HG02885 (cell line): ENCODE results near the gene EIF5B.
"Not testable (repeated sequence)": the region's sequence is repeated elsewhere in the genome, so short reads cannot be mapped to it uniquely, and the experiment has no call there.

Source experiments
- ATAC-seq: cut with Tn5 transposase; IDR thresholded peaks from one replicate; pipeline ENCODE4 v1.9.1; 2021; ENCODE audit warnings: mild to moderate bottlenecking; ENCODE audit not compliant: unreplicated experiment, poor library complexity

Gene EIF5B, protein sequence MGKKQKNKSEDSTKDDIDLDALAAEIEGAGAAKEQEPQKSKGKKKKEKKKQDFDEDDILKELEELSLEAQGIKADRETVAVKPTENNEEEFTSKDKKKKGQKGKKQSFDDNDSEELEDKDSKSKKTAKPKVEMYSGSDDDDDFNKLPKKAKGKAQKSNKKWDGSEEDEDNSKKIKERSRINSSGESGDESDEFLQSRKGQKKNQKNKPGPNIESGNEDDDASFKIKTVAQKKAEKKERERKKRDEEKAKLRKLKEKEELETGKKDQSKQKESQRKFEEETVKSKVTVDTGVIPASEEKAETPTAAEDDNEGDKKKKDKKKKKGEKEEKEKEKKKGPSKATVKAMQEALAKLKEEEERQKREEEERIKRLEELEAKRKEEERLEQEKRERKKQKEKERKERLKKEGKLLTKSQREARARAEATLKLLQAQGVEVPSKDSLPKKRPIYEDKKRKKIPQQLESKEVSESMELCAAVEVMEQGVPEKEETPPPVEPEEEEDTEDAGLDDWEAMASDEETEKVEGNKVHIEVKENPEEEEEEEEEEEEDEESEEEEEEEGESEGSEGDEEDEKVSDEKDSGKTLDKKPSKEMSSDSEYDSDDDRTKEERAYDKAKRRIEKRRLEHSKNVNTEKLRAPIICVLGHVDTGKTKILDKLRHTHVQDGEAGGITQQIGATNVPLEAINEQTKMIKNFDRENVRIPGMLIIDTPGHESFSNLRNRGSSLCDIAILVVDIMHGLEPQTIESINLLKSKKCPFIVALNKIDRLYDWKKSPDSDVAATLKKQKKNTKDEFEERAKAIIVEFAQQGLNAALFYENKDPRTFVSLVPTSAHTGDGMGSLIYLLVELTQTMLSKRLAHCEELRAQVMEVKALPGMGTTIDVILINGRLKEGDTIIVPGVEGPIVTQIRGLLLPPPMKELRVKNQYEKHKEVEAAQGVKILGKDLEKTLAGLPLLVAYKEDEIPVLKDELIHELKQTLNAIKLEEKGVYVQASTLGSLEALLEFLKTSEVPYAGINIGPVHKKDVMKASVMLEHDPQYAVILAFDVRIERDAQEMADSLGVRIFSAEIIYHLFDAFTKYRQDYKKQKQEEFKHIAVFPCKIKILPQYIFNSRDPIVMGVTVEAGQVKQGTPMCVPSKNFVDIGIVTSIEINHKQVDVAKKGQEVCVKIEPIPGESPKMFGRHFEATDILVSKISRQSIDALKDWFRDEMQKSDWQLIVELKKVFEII

DNA sequence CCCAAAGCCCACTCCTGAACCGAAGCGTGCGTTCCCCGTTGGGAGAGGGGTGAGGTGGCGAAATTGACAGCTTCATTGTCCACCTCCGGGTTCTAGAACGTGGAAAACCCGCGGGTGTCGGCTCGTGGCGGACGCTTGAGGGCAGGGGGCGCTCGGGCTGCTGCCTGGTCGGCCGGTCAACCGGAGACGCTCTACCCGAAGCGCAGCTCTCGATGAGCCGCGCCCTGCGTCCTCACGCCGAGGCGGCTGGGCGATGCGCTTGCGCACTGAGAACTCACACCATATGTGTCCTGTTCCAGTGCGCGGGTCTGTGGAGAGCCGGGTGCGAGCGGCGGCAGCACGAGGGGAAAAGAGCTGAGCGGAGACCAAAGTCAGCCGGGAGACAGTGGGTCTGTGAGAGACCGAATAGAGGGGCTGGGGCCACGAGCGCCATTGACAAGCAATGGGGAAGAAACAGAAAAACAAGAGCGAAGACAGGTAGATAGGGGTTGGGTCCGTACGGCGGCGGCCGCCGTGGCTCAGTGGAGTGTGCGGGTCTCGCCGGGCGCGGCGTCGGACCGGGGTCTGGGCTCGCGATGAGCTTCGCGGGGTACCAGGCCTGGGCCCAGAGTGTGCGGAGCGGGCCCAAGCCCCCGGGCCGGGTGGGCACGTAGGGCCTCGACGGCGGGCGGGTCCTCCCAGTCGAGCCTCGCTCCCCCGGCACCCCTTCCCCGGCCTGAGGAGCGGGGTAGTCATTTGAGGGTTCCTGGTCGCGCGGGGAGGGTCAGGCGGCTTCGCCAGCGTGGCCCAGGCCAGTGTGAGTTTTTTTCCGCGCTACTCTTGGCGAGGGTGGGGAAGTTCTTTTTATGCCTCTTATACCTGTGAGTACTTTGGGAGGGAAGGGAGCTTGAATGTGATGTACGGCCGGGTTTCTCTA lies at the start of gene EIF5B:
Gene EIF5B (plus strand): TSS at position 277 of the 916 bp plus-strand sequence. CDS start 166 bp downstream, at position 443.
- peak; percentile 66 for ATAC-seq

DNA sequence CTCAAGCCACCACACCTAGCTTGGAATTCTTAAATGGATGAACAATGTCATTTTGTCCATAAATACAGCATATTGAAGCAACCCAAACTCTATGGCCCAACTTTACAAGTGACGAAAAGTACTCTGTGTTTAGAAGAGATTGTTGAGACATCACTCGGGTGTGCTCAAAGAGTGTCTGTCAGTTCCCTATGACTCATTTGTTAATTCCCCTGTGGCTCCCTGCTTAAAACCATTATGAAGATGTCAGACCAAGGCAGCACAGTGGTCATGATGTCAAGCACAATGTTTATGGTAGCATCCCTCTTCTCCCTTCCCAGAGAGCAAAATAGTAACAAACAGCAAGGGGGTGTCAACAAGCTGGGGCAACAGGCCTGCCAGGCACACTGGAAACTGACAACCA lies 39.2 kb upstream of the EIF5B start:
- ATAC-seq = no peak

DNA sequence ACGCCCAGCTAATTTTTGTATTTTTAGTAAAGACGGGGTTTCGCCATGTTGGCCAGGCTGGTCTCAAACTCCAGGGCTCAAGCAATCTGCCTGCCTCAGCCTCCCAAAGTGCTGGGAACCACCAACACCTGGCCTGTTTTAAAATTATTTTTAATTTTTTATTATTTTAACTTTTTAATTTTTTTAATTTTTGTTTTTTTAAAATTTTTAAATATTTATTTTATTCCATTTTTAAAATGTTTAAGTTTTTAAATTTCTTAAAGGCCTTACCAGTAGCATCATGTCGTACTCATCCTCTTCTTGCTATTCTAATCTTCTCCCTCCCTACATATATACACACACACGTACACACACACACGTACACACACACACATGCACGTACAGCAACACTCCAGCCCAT lies 37.6 kb upstream of the EIF5B start:
- no peak for ATAC-seq

DNA sequence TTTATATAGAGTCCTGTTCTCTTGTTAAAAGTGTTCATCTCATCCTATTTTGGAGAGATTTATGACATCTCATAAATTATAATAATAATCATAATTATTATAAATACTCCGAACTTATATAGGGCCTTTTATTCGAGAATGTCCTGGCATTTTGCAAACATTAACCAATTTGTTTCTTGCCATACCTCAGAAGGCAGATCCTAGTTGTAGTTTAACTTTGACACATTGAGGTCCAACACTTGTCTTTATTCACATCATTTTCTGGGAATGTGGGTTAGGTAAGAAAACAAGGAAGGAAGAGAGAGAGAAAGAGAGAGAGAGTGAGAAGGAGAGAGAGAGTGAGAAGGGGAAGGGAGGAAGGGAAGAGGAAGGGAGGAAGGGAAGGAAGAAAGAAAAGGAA lies 36.1 kb upstream of the EIF5B start, which contains the start of gene LYG1:
Gene LYG1 (minus strand): TSS at position 101 of the 400 bp plus-strand sequence. CDS start 5,527 bp downstream, outside the sequence.
- not testable (repeated sequence) for ATAC-seq

DNA sequence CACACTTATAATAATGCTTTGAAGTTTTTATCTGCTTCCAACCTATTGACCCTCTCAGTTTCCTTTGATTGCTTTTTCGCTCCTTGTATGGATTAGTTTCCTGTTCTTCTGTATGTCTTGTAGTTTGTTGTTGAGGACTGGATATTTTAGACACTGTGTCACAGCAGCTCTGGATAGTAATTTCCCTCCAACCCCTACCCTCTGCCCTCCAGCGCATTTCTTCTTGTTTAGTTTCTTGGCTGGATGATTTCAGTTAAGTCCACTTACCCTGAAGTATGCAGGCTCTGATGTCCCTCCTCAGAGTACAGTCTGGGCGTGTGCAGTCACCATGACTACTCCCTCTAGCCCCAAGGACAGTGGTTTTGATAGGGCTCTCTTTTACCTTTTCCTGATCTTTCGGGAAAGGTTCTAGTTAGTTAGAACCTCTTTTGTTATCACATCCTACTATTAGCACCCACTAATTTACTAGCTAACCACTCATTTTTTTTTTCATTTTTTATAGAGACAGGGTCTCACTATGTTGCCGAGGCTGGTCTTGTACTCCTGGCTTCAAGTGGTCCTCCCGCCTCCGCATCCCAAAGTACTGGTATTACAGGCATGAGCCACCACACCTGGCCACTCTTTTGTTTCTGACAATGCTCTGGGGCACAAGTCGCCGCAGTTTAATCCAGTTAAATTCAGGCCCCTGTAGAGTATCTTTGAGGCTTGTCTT lies 19.9 kb upstream of the EIF5B start:
- ATAC-seq = no peak

DNA sequence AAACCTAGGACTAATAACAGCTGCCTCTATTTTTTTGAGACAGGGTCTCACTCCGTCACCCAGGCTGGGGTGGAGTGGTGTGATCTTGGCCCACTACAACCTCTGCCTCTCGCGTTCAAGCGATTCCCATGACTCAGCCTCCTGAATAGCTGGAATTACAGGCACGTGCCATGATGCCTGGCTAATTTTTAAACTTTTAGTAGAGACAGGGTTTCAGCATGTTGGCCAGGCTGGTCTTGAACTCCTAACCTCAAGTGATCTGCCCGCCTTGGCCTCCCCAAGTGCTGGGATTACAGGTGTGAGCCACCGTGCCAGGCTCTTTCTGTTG lies 19.4 kb upstream of the EIF5B start:
- ATAC-seq = not testable (repeated sequence)

DNA sequence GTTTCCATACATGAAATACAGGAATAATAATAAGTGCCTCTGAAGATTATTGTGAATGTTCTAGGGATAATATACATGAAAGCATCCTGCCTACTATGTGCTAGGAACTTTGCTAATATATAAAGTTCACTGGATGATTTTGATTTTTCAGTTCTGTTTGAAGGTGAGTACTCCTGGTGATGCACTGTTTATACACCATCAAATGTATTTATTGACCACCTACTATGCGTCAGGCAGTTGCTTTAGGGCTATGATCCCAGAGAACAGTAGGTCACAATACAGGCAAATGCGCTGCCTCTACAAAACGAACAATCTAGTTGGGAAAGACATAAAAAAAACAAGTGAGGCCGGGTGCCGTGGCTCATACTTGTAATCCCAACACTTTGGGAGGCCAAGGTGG lies 11.8 kb upstream of the EIF5B start:
- ATAC-seq = no peak

DNA sequence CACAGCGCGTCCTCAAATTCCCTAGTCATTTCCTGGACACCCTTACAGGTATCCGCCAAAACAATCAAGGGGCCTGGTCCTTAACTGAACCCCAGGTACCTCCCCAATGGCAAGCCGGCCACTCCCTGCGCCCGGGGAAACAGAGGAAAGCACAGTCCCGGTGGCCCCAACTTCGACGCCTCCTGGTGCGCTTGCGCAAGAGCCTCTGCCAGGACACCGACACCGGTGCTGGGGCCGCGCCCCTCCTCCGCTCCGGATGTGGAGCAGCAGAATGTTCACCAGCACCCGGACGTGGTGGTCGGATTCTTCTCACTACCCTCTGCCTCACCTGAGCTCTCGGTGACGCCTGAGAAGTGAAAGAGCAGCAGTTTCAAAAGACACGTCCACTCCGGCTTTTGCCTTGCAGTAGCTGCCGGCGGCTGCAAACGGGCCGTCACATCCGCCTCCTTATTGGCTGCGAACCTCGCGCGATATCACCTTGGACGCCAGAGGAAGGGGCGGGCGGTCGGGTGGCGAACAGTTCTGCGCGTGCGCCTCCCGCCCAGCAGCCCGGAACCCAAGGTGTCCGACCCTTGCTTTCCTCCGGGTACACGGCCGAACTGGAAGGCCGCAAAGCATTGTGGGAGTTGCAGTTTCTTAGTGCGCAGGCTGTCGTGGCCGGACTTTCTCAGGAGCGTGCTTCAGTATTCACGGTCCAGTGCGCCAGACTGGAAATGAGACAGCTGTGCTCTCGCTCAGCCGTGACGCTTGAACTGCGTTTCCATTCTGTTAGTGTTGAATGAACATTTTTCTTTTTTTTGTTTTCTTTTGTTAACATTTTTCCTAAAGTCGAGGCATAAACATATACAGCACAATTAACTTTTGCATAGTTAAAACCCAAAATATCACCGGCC lies 1.0 kb upstream of the EIF5B start, which contains the start of gene TXNDC9:
Gene TXNDC9 (minus strand): TSS at position 423 of the 893 bp plus-strand sequence. CDS start 3,123 bp downstream, outside the sequence.
- peak; percentile 76 for ATAC-seq

DNA sequence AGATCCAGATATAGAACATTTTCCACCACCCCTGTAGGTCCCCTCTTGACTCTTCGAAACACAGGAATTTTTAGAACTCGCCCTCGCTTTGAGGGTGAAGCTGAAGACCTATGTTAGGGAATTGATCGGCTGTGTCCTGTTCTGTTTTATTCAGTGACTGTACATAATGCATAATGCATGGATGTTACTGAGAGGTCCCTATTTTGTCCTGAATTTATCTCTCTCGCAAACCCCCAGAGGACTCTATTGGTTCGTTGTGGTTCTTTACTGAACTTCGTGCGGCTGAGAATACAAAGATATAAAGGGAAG lies 431 bp upstream of the EIF5B start:
- peak; percentile 5 for ATAC-seq

DNA sequence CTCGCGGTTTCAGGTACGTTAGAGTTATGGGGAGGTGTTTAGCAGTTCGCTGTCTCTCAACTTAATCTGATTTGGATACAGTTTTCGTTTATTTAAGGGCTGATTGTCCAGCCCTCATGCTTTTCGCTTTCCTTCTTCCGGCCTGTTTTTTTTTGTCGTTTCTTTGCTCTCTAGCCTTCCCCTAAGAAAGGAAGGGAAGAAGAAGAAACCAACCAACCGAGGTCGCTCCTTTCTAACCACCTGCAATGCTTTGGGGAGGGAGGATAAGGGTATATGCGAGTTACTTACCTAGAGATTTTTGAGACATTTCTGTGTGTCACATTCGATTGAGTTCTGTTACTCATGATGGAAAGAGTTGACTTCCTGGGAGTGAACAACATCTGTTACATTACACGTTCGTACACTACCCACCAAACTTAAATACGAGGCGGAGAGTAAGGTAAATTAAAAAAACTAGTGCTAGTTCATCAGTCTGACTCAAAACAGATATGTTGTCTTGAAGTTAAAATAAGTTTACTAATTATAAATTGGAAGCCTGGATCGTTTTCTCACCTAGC lies 918 bp downstream of the EIF5B start:
- ATAC-seq = no peak

DNA sequence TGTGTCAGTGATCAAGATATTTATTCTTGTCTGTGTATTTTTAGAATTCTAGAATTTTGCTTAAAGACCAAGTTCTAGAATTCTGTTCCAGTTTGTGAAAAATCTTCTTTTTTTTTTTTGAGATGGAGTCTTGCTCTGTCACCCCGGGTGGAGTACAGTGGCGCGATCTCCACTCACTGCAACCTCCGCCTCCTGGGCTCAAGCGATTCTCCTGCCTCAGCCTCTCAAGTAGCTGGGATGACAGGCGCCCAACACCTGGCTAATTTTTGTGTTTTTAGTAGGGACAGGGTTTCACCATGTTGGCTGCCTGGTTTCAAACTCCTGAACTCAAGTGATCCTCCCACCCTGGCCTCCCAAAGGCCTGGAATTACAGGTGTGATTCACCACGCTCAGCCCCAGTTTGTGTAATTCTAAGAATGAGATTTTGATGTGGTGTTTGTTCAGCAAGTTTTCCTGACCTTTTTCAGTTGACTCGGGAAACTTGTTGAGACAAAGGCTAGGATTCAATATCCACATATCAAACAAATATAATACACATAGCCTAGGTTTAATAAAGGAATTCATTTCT lies 3.6 kb downstream of the EIF5B start:
- no peak for ATAC-seq

DNA sequence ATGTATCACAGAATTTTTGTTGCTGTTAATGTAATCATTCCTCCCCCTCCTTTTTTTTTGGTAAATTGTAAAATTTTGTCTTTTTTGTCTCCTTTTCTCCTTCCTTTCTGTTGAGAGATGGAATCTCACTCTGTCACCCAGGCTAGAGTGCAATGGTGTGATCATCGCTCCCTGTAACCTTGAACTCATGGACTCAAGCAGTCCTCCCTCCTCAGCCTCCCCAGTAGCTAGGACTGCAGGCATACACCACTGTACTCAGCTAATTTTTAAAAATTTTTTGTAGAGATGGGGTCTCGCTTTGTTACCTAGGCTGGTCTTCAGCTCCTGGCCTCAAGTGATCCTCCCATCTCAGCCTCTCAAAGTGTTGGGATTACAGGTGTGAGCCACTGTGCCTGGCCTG lies 5.3 kb downstream of the EIF5B start:
- ATAC-seq = no peak

DNA sequence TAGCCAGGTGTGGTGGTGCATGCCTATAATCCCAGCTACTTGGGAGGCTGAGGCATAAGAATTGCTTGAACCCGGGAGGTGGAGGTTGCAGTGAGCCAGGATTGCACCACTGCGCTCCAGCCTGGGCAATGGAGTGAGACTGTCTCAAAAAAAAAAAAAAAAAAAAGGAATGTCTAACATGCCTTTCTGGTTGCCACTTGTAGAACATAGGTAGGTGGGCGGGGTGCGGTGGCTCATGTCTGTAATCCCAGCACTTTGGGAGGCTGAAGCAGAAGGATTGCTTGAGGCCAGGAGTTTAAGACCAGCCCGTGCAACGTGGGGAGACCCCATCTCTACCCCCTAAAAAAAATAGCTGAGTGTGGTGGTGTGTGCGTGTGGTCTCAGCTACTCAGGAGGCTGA lies 8.3 kb downstream of the EIF5B start:
- ATAC-seq = not testable (repeated sequence)

DNA sequence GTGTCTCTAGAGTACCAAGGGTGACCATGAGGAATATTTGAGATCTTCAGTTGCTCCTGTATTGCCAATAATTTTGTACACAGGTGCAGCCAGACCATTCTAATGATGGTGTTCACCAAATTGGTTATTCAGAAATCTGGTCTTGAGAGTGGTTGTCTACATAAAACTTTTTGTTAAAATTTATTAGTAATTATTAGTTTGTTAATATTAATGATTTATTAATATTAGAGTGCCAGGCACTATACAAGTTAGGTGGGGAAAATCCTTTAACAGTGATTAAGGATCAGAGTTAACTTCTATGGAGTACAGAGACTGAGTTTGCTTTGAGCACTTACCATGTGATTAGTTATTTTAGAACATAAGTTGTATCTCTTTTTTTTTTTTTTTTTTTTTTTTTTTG lies 9.0 kb downstream of the EIF5B start:
- ATAC-seq = no peak

DNA sequence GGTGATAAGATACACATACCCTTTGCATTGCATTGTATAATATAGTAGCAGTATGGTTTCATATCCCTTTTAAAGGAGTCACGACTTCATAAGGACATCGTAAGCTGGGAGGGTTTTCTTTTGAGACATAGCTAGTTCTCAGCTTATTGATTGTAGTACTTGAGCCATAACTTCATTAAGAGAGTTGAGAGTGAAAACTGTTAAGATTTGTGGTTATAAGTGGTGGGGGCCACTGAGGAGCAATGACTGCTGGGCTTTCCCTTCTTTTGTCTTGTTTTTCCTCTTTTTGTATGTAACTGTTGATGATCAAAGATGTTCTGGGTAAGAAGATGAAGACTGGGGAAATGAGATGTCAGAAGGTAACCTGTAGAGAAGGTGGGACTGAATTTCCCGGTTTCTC lies 11.0 kb downstream of the EIF5B start:
- ATAC-seq = peak; percentile 60

DNA sequence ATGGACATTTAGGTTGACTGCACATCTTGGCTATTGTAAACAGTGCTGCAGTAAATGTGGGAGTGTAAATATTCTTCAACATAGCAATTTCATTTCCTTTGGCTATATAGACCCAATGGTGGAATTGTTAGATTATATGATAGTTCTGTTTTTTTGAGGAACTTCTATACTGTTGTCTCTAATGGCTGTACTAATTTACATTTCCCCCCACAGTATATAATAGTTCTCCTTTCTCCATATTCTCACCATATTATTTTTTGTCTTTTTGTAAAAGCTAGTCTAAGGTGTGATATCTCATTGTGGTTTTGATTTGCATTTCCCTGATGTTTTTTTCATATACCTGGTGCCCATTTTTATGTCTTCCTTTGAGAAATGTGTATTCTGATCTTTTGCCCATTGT lies 13.0 kb downstream of the EIF5B start:
- ATAC-seq = no peak

DNA sequence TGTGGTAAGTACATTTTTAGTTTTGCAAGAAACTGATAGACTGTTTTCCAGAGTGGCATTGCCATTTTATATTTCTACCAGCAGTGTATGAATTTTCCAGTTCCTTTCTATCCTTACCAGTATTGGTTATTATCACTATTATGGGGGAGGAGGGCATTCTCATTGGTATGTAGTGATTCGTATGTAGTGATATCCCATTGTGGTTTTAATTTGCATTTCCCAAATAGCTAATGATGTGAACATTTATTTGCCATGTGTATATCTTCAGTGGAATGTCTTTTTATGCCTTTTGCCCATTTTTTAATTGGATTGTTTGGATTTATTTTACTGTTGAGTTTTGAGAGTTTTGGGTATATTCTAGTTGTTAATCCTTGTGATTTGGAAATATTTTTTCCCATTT lies 16.9 kb downstream of the EIF5B start:
- no peak for ATAC-seq
